Smooth muscle cell (in vitro differentiated cells): ENCODE data around the gene GAMT. TPM values are rescaled to one million over a fixed set of nuclear protein-coding genes. Genes with fewer than 3 reads are reported as not detected.

ENCODE experiments used
- DNase-seq: peaks from one replicate; lab custom pipeline; 2025; ENCODE audit not compliant: unreplicated experiment; lab: John Stamatoyannopoulos, UW
- H2AFZ ChIP-seq: fragments of 200-600 bp; sonication (generic); 2 replicates; pipeline ENCODE4 v1.6.0; 2016; ENCODE audit warnings: antibody characterized with exemption, low read depth, mild to moderate bottlenecking
- H3F3A ChIP-seq: fragments of 200-600 bp; sonication (generic); 2 replicates; pipeline ENCODE4 v1.6.0; 2017; ENCODE audit warnings: antibody characterized with exemption, low read depth
- H3K27ac ChIP-seq: fragments of 200-600 bp; sonication (generic); 2 replicates; pipeline ENCODE4 v1.5.1; 2016; ENCODE audit warnings: low read depth, mild to moderate bottlenecking
- H3K27me3 ChIP-seq: fragments of 200-600 bp; sonication (generic); 2 replicates; pipeline ENCODE4 v1.6.1; 2016; ENCODE audit warnings: low read depth, mild to moderate bottlenecking
- H3K36me3 ChIP-seq: fragments of 200-600 bp; sonication (generic); 2 replicates; pipeline ENCODE4 v1.5.1; 2016; ENCODE audit warnings: low read depth
- H3K4me1 ChIP-seq: fragments of 200-600 bp; sonication (generic); 2 replicates; pipeline ENCODE4 v1.5.1; 2016; ENCODE audit warnings: low read depth
- H3K4me2 ChIP-seq: fragments of 200-600 bp; sonication (generic); 2 replicates; pipeline ENCODE4 v1.6.0; 2016; ENCODE audit warnings: mild to moderate bottlenecking
- H3K4me3 ChIP-seq: fragments of 200-600 bp; sonication (generic); 2 replicates; pipeline ENCODE4 v1.5.1; 2016; ENCODE audit warnings: mild to moderate bottlenecking
- H3K79me2 ChIP-seq: fragments of 200-600 bp; sonication (generic); 2 replicates; pipeline ENCODE4 v1.6.0; 2016; ENCODE audit warnings: low read depth, mild to moderate bottlenecking
- H3K9ac ChIP-seq: fragments of 200-600 bp; sonication (generic); 2 replicates; pipeline ENCODE4 v1.6.0; 2016; ENCODE audit warnings: low read depth
- H3K9me3 ChIP-seq: fragments of 200-600 bp; sonication (generic); replicated peaks from 2 replicates; pipeline ENCODE4 v1.5.1; 2016; ENCODE audit warnings: low read depth
- H4K20me1 ChIP-seq: fragments of 200-600 bp; sonication (generic); 2 replicates; pipeline ENCODE4 v1.6.0; 2016; ENCODE audit warnings: low read depth
- CTCF ChIP-seq: fragments of 200-600 bp; sonication (generic); IDR thresholded peaks from 2 replicates; pipeline ENCODE4 v1.5.1; 2017; ENCODE audit warnings: borderline replicate concordance, mild to moderate bottlenecking, antibody characterized with exemption; ENCODE audit not compliant: insufficient read depth, poor library complexity, severe bottlenecking
- WGBS: methylation state at CpG from one replicate; pipeline ENCODE4 v1.1.7; 2016; ENCODE audit warnings: low lambda C conversion rate; 5-methylcytosine and 5-hydroxymethylcytosine counted together
- polyA plus RNA-seq: library from polyadenylated mRNA; unstranded; fragments of >200 nt; fragmentation: Nextera tagmentation; extraction: Ambion mirVana; gene quantifications from 2 replicates; pipeline ENCODE4 v1.2.1, GENCODE V29; 2016
- total RNA-seq: library from RNA; depleted of rRNA; stranded (reverse); fragments of >200 nt; gene quantifications from 2 replicates; pipeline ENCODE4 v1.2.3, GENCODE V29; 2014

Gene GAMT
- total and polyA plus RNA-seq, 2 experiments from 2014 or later = 22.3 to 35.2 TPM

DNA sequence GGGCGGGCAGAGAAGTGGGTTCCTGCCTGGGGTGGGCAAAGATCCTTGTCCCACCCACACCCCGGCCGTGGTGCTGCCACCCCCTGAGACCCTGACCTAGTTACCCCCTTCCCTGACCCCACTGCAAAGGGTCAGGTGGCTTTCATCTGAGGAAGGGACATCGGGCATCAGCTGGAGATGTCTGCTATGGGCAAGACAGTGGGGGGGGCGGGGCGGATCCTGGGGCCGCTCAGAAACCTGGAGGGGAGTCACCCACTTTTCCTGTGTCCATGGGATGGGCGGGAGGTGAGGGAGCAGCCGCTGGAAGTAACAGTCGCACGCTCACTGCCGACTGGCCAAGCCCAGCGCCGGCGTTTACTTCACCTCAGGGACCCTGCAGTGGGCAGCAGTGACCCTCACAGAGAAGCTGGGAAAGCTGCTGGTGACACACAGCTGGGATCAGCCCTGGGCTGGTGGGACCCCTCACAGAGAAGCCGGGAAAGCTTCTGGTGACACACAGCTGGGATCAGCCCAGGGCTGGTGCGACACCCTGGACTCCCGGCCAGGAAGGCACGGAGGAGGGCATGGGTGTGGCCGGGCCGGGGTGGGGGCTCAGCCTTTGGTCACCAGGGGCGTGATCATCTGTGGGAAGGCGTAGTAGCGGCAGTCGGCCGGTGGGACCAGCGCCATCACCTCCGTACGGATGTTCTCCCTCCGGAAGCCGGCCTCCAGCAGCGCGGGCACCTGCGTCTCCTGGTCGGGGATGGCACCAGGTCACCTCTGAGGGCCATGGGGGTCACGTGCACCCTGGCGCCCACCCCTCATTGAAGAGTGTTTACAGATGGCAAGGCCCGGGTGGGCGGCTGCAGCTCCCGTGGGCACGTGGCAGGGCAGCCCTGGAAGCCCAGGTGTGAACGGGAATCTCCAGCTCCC is 4.3 kb downstream of the GAMT start:
- WGBS = 90% methylated on average over 36 of the region's 42 CpGs
- no peak for TF ChIP-seq CTCF
- H3K4me3 ChIP-seq = no peak overlapping the region

GRCh38 chr19:1396019-1396767 is 5.1 kb downstream of the GAMT start:
- Histone ChIP-seq H3K4me1 (no peaks in the 10 kb centered on the region), H3F3A (no peaks in the 10 kb centered on the region), H2AFZ (no peak overlapping the region), H3K4me3 (no peak overlapping the region), H3K9me3 (no peaks in the 10 kb centered on the region), H3K36me3 (no peaks in the 10 kb centered on the region), H3K27me3 (no peaks in the 10 kb centered on the region), H3K27ac (no peak overlapping the region), H4K20me1 (no peaks in the 10 kb centered on the region), H3K4me2 (no peak overlapping the region), H3K79me2 (no peaks in the 10 kb centered on the region), H3K9ac (no peak overlapping the region)
- WGBS = 87% methylated on average over 20 of the region's 25 CpGs
- TF ChIP-seq CTCF = no peak
- no peak for DNase-seq

More for the DNA sequence above, 4.3 kb downstream of the GAMT start:
- Histone ChIP-seq H4K20me1 (no peaks in the 10 kb centered on the region), H3K4me1 (no peaks in the 10 kb centered on the region), H3K9me3 (no peaks in the 10 kb centered on the region), H3K27ac (no peak overlapping the region), H3K4me2 (no peak overlapping the region), H3K27me3 (no peaks in the 10 kb centered on the region), H3K9ac (no peak overlapping the region), H3K79me2 (no peaks in the 10 kb centered on the region), H2AFZ (no peak overlapping the region), H3K36me3 (no peaks in the 10 kb centered on the region), H3F3A (no peaks in the 10 kb centered on the region)
- DNase-seq = no peak

- no peak overlapping the region for H3K9ac ChIP-seq
- H3K4me1 ChIP-seq = no peaks in the 10 kb centered on the region
- no peaks in the 10 kb centered on the region for H4K20me1 ChIP-seq
- H3K4me3 ChIP-seq = no peak overlapping the region
- no peak overlapping the region for H3K27ac ChIP-seq
- 94% methylated on average over 43 of the region's 52 CpGs for WGBS
- H3K27me3 ChIP-seq = no peaks in the 10 kb centered on the region
- no peak for TF ChIP-seq CTCF
- H2AFZ ChIP-seq = no peak overlapping the region
- no peaks in the 10 kb centered on the region for H3K79me2 ChIP-seq
- no peak for DNase-seq
- no peaks in the 10 kb centered on the region for H3F3A ChIP-seq
- no peak overlapping the region for H3K4me2 ChIP-seq
- no peaks in the 10 kb centered on the region for H3K9me3 ChIP-seq
- H3K36me3 ChIP-seq = no peaks in the 10 kb centered on the region
Measured at GRCh38 chr19:1395194-1396018, 5.9 kb downstream of the GAMT start.
